Stimulated activated CD4-positive, alpha-beta T cell treated with anti-CD3 and anti-CD28 coated beads, Interleukin-1b, Interleukin-23, amount 100 ng/mL, for 1 hour (primary cell): Measurements from ENCODE around the gene CCL19.
A peak's percentile ranks its signal among the peaks of the same experiment; 100 is the strongest.

Experiments
- DNase-seq, 2 donors: peaks; one replicate each; pipeline ENCODE4 v3.0.0-alpha.2; 2020; ENCODE audit warnings: low read depth in 2 of 2

Gene CCL19

GRCh38 chr9:34662526-34663302 lies 28.4 kb downstream of the CCL19 start, which contains the start of gene CCL27:
TSS of gene CCL27 (minus strand) at chr9:34662657. CDS start at chr9:34662633, 24 bp downstream.
- no peak for DNase-seq

GRCh38 chr9:34659592-34660253 lies 31.4 kb downstream of the CCL19 start:
- DNase-seq, result no peak

GRCh38 chr9:34658461-34658860 lies 32.6 kb downstream of the CCL19 start:
- DNase-seq, result no peak

GRCh38 chr9:34656992-34657391 lies 34.1 kb downstream of the CCL19 start:
- DNase-seq, result no peak

- DNase-seq, result no peak
Measured at GRCh38 chr9:34655394-34655793, 35.7 kb downstream of the CCL19 start.

- DNase-seq, result no peak
Measured at GRCh38 chr9:34654323-34655051, 36.6 kb downstream of the CCL19 start.

- DNase-seq, result no peak
Measured at GRCh38 chr9:34653151-34654072, 37.7 kb downstream of the CCL19 start.

- no peak for DNase-seq
Measured at GRCh38 chr9:34652602-34653000, 38.5 kb downstream of the CCL19 start.

- no peak for DNase-seq
Measured at GRCh38 chr9:34651876-34652601, 39.0 kb downstream of the CCL19 start, which contains the start of gene IL11RA. TSS of gene IL11RA (plus strand) at chr9:34652185. CDS start at chr9:34655218, 3,033 bp downstream.

GRCh38 chr9:34651321-34651720 lies 39.8 kb downstream of the CCL19 start:
- DNase-seq, result no peak

- DNase-seq, result no peak
Measured at GRCh38 chr9:34650816-34651215, 40.3 kb downstream of the CCL19 start.

GRCh38 chr9:34648673-34649072 lies 42.4 kb downstream of the CCL19 start:
- DNase-seq, result no peak

- DNase-seq, result no peak
Measured at GRCh38 chr9:34647651-34648050, 43.4 kb downstream of the CCL19 start.

- DNase-seq, result no peak
Measured at GRCh38 chr9:34647084-34647403, 44.0 kb downstream of the CCL19 start.

- DNase-seq, result peak; percentile 93 to 98
Measured at GRCh38 chr9:34646211-34647083, 44.6 kb downstream of the CCL19 start, which contains the start of gene GALT. TSS of gene GALT (plus strand) at chr9:34646675. CDS start at chr9:34646705, 30 bp downstream.

GRCh38 chr9:34644766-34645314 lies 46.2 kb downstream of the CCL19 start:
- DNase-seq, result no peak

- no peak for DNase-seq
Measured at GRCh38 chr9:34642679-34643078, 48.4 kb downstream of the CCL19 start.
